ENCODE results near the gene NAALADL2.

NAALADL2 gene

GRCh38 chr3:175059788-175060187 is 200.7 kb downstream of the NAALADL2 start:
- TF ChIP-seq, protein P1, sequence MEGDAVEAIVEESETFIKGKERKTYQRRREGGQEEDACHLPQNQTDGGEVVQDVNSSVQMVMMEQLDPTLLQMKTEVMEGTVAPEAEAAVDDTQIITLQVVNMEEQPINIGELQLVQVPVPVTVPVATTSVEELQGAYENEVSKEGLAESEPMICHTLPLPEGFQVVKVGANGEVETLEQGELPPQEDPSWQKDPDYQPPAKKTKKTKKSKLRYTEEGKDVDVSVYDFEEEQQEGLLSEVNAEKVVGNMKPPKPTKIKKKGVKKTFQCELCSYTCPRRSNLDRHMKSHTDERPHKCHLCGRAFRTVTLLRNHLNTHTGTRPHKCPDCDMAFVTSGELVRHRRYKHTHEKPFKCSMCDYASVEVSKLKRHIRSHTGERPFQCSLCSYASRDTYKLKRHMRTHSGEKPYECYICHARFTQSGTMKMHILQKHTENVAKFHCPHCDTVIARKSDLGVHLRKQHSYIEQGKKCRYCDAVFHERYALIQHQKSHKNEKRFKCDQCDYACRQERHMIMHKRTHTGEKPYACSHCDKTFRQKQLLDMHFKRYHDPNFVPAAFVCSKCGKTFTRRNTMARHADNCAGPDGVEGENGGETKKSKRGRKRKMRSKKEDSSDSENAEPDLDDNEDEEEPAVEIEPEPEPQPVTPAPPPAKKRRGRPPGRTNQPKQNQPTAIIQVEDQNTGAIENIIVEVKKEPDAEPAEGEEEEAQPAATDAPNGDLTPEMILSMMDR (IDR thresholded peaks at IDR 0.05) = no peak

DNA sequence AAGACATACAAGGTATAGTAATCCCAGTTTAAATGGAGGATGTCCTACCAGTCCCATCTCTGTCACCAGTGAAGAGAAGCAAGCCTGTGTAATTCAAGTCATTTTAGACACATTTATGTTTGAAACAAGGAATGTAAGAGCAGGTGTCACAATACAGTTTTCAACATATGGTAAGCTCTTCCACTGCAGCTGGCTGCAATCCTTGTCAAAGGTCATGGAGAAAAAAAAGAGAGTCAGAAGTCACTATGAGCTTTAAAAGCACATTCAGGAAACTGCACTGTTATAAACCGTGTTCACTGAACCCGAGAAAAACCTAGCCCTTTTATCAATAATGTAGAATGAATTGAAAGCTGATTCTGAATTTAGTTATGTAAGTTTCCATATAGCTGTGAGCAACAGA is 206.4 kb downstream of the NAALADL2 start:
- TF ChIP-seq, protein P1 (IDR thresholded peaks at IDR 0.05) = no peak

GRCh38 chr3:175066617-175067415 is 207.7 kb downstream of the NAALADL2 start:
- TF ChIP-seq, protein P1 (IDR thresholded peaks at IDR 0.05) = no peak

GRCh38 chr3:175068587-175068986 is 209.5 kb downstream of the NAALADL2 start:
- TF ChIP-seq, protein P1 (IDR thresholded peaks at IDR 0.05) = no peak

DNA sequence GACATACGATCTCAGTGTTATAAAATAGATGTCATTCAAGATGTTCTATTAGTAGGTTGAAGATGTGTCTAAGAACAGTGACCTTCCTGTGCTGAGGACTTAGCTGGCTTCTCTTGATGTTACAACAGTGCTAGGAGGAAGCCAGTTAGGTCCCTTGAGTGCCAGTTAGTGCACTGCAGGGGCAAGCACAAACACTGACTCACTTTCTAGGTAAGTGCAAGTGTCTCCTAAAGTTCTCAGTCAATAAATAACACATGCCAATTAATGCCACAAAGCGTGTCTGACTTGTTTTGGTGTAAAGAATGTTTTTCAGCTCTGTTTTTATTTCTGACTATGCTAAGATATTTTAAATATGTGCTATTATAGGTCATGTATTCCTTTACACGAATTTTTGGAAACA is 211.8 kb downstream of the NAALADL2 start:
- TF ChIP-seq, protein P1 (IDR thresholded peaks at IDR 0.05) = no peak

GRCh38 chr3:175073219-175073905 is 214.2 kb downstream of the NAALADL2 start:
- TF ChIP-seq, protein P1 (IDR thresholded peaks at IDR 0.05) = no peak

DNA sequence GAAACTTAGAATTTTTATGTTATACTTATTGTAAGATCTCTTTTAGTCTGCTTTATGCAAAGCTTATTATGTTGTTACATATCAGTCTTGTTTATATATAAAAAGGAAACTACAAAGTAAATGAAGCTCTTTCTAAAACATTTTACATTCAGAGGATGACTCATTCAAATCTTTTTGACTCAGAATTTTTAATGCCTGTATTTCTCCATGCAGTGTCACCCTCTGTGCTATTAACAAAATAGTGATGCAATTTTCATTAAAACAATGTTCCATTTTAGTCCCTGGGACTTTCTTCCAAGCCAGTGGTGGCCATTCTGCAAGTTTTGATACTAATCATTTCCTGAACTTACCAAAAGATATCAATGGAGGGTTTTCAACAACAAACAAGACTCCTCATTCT is 216.1 kb downstream of the NAALADL2 start:
- TF ChIP-seq, protein P1 (IDR thresholded peaks at IDR 0.05) = no peak
